RCC 7860 (cell line): ENCODE data around the gene LRIF1.

Experiments used
- DNase-seq: peaks from one replicate; pipeline ENCODE4 v3.0.0-alpha.2; 2015; ENCODE audit warnings: low spot score
- FAIRE-seq: peaks from 2 replicates; lab custom pipeline; 2012; peaks lifted over from hg19 to GRCh38; lab: Jason Lieb, UNC

LRIF1 gene

GRCh38 chr1:110897681-110898080 is 66.0 kb downstream of the LRIF1 start:
- DNase-seq: no peak

More at GRCh38 chr1:110897681-110898080, 66.0 kb downstream of the LRIF1 start:
- FAIRE-seq: no peak
